Head of caudate nucleus (tissue), 42 donors: ENCODE data around the gene PELI1.
A peak's percentile ranks its signal among the peaks of the same experiment; 100 is the strongest.

ENCODE experiments used
- DNase-seq, 42 donors: peaks; one replicate each; pipeline versions ENCODE4 v3.0.0 to v3.0.0-alpha.2; 2020 to 2021; ENCODE audit warnings: mixed read lengths in 7 of 42
- intact Hi-C: fragments of 100-400 bp; cut with DNase I; formaldehyde crosslinking; loops from one replicate; pipeline ENCODE4 v1.15.0; 2022

Gene PELI1, protein sequence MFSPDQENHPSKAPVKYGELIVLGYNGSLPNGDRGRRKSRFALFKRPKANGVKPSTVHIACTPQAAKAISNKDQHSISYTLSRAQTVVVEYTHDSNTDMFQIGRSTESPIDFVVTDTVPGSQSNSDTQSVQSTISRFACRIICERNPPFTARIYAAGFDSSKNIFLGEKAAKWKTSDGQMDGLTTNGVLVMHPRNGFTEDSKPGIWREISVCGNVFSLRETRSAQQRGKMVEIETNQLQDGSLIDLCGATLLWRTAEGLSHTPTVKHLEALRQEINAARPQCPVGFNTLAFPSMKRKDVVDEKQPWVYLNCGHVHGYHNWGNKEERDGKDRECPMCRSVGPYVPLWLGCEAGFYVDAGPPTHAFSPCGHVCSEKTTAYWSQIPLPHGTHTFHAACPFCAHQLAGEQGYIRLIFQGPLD

GRCh38 chr2:64144057-64145013, at the start of gene PELI1:
TSS of gene PELI1 (minus strand) at chr2:64144420. CDS start at chr2:64108310, 36,110 bp downstream.
- DNase-seq, result peak; percentile 95 to 100 (median 99)
- intact Hi-C loops, result loop anchor here (5.0 to 10.0 kb wide), 4 partner anchors 83 to 380 kb away; partner anchors contain the start of gene AFTPH

- no peak for DNase-seq
- intact Hi-C loops, result no loop called here
Measured at GRCh38 chr2:64193491-64193890, 49.3 kb upstream of the PELI1 start.

- intact Hi-C loops, result no loop called here
Measured at GRCh38 chr2:64192664-64193105, 48.5 kb upstream of the PELI1 start.

DNA sequence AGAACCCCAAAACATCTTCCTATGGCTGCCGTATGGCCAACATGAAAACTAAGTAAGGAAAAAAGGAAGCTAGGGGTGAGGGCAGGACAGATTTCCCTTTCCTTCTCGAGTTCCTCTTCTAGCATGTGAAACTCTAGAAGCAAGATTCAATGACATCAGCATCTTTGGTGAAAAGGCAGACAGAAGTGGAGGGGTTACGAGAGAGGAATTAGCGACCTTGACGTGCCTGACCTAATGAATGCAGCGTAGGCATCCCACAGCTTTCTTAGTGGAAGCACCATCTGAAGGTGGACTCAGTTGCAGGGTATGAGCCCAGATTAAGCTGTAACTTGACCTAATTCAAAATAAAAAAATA, 47.9 kb upstream of the PELI1 start:
- intact Hi-C loops, result no loop called here
- peak in 2 of 42 donors; percentile 15 to 17 for DNase-seq

More at GRCh38 chr2:64192664-64193105, 48.5 kb upstream of the PELI1 start:
- DNase-seq, result no peak

GRCh38 chr2:64189586-64189985, 45.4 kb upstream of the PELI1 start:
- no peak for DNase-seq
- intact Hi-C loops, result no loop called here

DNA sequence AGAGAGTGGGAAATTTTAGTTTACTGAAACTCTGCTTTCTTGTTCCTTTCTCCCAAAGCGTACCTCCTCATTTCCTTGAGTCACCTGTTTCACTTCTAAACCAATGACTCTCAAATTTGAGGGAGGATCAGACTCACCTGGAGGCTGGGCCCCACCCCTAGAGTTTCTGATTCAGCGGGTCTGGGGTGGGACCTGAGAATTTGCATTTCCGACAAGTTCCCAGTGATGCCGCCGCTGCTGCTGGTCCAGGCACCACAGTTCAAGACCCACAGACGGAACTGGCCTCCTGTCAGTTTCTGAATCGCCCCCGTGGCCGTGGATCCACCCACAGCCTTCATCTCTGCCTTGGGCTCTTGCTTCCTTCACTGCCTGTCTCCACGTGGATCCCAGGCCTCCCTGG, 44.9 kb upstream of the PELI1 start:
- intact Hi-C loops, result no loop called here
- DNase-seq, result peak in 8 of 42 donors; percentile 3 to 52 (median 29)

- intact Hi-C loops, result no loop called here
- no peak for DNase-seq
Measured at GRCh38 chr2:64186699-64187605, 42.7 kb upstream of the PELI1 start.

GRCh38 chr2:64179582-64180321, 35.5 kb upstream of the PELI1 start:
- DNase-seq, result no peak
- intact Hi-C loops, result no loop called here

DNA sequence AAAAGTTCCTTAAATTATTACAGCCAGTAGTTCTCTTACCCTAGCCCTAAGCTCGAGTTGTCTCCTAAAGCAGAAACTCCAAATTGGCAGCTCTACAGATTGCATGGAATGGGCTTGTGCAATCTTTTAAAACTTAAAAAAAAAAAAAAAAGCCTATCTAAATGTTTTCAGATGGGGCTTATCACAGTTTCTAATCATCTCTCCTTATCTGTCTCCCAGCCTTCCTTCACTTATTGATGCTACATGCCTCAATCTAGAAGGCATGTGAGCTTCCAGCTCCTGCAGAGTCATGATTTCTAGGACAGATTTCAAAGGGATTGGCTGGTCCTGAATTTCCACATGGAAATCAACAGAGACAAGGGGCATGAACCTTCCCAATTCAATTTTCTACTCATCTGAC, 33.1 kb upstream of the PELI1 start:
- intact Hi-C loops, result no loop called here
- DNase-seq, result no peak

DNA sequence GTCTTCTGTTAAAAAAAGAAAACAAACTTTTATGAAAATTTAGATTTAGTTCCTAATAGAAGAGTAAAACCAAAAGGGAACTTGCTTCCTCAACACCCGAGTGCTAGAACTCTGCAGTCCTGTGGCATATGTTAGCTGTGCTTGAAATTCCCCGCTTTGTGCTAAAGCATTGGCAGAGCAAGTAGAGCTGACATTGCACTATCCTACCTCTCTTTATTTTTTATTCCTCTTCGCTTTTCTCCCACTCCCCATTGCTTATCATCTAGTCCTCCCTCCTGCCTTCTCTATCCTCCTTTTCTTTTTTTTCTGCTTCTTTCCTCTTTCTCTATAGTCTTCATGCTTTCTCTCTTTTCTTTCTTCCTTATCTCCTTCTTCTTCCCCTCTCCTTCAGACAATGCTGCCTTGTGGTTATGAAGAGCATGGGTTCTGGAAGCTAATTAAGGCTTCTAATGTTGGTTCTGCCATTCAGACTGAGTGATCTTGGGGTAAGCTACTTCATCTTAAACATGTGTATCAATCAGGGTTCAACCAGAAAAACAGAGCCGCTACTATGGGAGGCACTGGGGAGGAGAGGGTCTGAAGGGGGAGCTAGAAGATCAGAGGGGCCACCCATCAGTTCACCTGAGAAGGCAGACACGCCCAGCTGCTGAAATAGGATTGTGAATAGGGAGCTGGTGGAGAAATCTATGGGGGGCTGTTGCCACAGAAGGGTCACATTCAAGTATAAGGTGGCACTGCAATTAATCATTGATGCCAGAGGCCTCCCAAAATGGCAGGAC, 31.4 kb upstream of the PELI1 start:
- intact Hi-C loops, result no loop called here
- DNase-seq, result no peak

GRCh38 chr2:64173156-64174135, 29.2 kb upstream of the PELI1 start:
- DNase-seq, result no peak
- intact Hi-C loops, result no loop called here

- intact Hi-C loops, result no loop called here
Measured at GRCh38 chr2:64168756-64169155, 24.5 kb upstream of the PELI1 start.

GRCh38 chr2:64168201-64168600, 24.0 kb upstream of the PELI1 start:
- intact Hi-C loops, result no loop called here
- DNase-seq, result no peak

More at GRCh38 chr2:64168756-64169155, 24.5 kb upstream of the PELI1 start:
- DNase-seq, result no peak

GRCh38 chr2:64166637-64167420, 22.6 kb upstream of the PELI1 start:
- intact Hi-C loops, result no loop called here
- no peak for DNase-seq

DNA sequence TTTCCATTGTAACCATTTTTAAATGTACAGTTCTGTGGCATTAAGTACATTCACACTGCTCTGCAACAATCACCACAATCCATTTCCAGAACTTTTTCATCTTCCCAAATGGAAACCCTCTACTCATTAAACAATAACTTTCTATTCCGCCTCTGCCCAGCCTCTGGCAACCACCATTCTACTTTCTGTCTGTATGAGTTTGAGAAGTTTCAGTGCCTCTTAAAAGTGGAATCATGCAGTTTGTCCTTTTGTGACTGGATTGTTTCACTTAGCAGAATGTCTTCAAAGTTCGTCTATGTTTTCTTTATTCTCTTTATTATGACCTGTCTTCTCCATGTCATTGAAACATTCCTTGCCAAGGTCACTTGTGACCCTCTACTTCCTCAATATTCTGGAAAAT, 22.0 kb upstream of the PELI1 start:
- no peak for DNase-seq
- intact Hi-C loops, result no loop called here
